ENCODE results near the gene SEMA6D.

SEMA6D gene

DNA sequence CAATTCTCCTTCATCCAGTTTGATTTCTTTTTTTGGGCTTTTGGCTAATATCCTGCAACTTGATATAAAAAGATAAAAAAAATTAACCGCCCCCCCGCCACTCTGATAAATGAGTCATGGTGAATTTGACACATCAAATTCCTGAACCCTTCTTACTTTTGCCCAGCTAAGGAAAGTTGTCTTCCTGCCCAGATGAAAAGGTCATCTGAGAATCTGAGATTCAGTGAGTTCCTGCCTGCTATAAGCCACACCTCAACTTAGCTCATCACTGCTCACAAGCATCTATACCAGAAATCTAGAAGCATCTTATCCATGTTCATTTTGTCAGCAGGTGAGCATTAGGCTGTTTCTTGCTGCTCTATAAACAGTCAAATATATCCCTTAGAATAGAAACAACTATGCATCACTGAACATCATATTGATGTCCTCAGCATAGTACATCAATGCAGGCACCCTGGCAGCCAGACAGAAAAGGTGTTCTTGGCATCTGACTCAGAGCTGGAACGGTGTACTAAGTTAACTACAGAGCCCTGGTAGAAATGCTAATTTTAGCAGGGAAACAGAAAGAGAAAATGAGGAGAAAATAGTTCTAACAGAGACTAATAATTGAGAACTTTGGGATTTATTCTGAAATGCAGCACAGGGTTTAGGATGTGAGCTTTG lies 77.1 kb downstream of the SEMA6D start:
- H3K4me3 ChIP-seq (ENCODE audit: low read depth, low read length): no peak overlapping the region
- DNase-seq (ENCODE audit: low read depth): no peak
- TF ChIP-seq, protein P1, sequence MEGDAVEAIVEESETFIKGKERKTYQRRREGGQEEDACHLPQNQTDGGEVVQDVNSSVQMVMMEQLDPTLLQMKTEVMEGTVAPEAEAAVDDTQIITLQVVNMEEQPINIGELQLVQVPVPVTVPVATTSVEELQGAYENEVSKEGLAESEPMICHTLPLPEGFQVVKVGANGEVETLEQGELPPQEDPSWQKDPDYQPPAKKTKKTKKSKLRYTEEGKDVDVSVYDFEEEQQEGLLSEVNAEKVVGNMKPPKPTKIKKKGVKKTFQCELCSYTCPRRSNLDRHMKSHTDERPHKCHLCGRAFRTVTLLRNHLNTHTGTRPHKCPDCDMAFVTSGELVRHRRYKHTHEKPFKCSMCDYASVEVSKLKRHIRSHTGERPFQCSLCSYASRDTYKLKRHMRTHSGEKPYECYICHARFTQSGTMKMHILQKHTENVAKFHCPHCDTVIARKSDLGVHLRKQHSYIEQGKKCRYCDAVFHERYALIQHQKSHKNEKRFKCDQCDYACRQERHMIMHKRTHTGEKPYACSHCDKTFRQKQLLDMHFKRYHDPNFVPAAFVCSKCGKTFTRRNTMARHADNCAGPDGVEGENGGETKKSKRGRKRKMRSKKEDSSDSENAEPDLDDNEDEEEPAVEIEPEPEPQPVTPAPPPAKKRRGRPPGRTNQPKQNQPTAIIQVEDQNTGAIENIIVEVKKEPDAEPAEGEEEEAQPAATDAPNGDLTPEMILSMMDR (IDR thresholded peaks at IDR 0.05; ENCODE audit: low read depth, low read length, missing control alignments): no peak
- in situ Hi-C loops (cut with HindIII; ENCODE audit: low sequenced_read_pairs): no loop called here

- H3K4me3 ChIP-seq (ENCODE audit: low read depth, low read length): no peak overlapping the region
- TF ChIP-seq, protein P1 (IDR thresholded peaks at IDR 0.05; ENCODE audit: low read depth, low read length, missing control alignments): no peak
- DNase-seq (ENCODE audit: low read depth): no peak
- in situ Hi-C loops (cut with HindIII; ENCODE audit: low sequenced_read_pairs): no loop called here
Measured at GRCh38 chr15:47795864-47796263, 78.6 kb downstream of the SEMA6D start.

DNA sequence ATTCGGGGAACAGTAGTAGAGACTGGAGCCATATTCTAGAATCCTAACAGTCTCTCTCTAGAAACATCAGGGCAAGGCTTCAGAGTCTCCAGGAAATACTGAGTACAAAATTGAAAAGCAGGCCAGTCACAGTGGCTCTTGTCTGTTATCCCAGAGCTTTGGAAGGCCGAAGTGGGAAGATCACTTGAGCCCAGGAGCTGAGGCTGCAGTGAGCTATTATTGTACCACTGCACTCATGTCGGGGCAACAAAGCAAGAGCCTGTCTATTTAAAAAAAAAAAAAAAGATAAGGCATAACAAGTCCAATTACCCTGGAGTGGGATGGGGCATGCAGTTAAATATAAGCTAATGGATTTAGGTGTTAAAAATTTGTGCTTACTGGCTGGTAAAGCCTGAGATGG lies 79.0 kb downstream of the SEMA6D start:
- no peak for DNase-seq (ENCODE audit: low read depth)
- no peak overlapping the region for H3K4me3 ChIP-seq (ENCODE audit: low read depth, low read length)
- in situ Hi-C loops (cut with HindIII; ENCODE audit: low sequenced_read_pairs): no loop called here
- TF ChIP-seq, protein P1 (IDR thresholded peaks at IDR 0.05; ENCODE audit: low read depth, low read length, missing control alignments): no peak

- in situ Hi-C loops (cut with HindIII; ENCODE audit: low sequenced_read_pairs): no loop called here
- no peak overlapping the region for H3K4me3 ChIP-seq (ENCODE audit: low read depth, low read length)
- no peak for DNase-seq (ENCODE audit: low read depth)
- TF ChIP-seq, protein P1 (IDR thresholded peaks at IDR 0.05; ENCODE audit: low read depth, low read length, missing control alignments): no peak
Measured at GRCh38 chr15:47796830-47797229, 79.5 kb downstream of the SEMA6D start.

DNA sequence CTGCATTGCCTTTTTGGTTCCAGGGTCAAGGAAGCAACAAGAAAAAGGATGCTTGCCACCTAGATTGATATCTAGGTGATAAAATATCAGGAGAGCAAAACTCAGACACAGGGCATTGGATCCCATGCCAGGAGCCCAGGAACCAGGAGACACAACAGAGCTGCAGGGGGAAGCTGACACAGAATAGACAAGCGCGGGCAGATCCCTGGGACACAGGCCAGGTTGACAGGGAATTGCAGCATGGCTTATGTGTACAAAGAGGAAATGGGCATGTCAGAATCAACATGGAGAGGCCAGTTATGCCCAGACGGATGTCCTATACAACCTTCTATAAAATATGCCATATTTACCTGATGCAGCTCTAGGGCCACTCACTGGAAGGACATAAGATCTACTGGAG lies 84.2 kb downstream of the SEMA6D start:
- no peak overlapping the region for H3K4me3 ChIP-seq (ENCODE audit: low read depth, low read length)
- TF ChIP-seq, protein P1 (IDR thresholded peaks at IDR 0.05; ENCODE audit: low read depth, low read length, missing control alignments): no peak
- DNase-seq (ENCODE audit: low read depth): no peak
- in situ Hi-C loops (cut with HindIII; ENCODE audit: low sequenced_read_pairs): no loop called here

- in situ Hi-C loops (cut with HindIII; ENCODE audit: low sequenced_read_pairs): no loop called here
- H3K4me3 ChIP-seq (ENCODE audit: low read depth, low read length): no peak overlapping the region
- TF ChIP-seq, protein P1 (IDR thresholded peaks at IDR 0.05; ENCODE audit: low read depth, low read length, missing control alignments): no peak
Measured at GRCh38 chr15:47802216-47802615, 84.9 kb downstream of the SEMA6D start.

More at GRCh38 chr15:47802216-47802615, 84.9 kb downstream of the SEMA6D start:
- no peak for DNase-seq (ENCODE audit: low read depth)

All from astrocyte of the cerebellum (primary cell).